Measurements from ENCODE around the gene TRABD2B.

The TRABD2B gene

DNA sequence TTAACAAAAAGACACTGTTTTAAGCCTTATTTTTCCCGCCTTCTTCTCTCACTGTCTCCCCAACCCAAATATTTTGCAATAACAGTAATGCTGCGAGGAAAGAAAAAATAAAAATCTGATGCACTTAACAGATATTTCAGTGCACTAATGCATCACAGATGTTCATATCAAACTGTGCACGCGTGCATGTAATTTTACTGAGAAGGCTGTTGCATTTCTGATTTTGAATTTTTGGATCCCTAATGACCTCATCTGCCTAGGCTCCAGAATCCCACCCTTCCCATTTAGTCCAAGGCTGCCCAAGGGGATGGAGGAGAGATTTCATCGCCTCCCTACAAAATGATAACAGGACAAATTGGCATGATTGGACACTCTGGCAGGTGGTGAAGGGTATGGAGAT lies 5.5 kb downstream of the TRABD2B start:
- no peak for DNase-seq

- no peak for DNase-seq
Observed at GRCh38 chr1:47991187-47991586, 6.0 kb downstream of the TRABD2B start.

- DNase-seq = no peak
Observed at GRCh38 chr1:47990286-47990685, 6.9 kb downstream of the TRABD2B start.

GRCh38 chr1:47987601-47988000 lies 9.6 kb downstream of the TRABD2B start:
- DNase-seq = no peak

GRCh38 chr1:47986761-47987200 lies 10.4 kb downstream of the TRABD2B start:
- peak; percentile 79 for DNase-seq

DNA sequence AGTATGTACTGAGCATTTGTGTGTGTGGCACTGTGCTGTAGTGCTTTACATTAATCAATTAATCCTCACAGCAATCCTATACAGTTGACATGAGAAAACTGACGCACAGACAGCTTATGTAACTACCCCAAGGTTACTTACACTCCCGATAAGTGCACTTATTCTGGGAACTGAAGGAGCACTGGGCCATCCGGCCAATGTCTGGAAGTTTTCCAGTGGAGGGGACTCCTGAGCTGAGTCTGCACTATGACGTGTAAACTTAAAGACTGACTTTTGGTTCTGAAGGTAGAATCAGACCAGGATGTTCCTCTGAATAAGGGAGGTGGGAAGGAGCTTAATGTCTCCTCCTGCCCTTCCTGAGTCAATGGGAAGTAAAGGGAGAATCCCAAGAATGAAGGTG lies 12.2 kb downstream of the TRABD2B start:
- no peak for DNase-seq

- no peak for DNase-seq
Observed at GRCh38 chr1:47984175-47984789, 12.9 kb downstream of the TRABD2B start.

DNA sequence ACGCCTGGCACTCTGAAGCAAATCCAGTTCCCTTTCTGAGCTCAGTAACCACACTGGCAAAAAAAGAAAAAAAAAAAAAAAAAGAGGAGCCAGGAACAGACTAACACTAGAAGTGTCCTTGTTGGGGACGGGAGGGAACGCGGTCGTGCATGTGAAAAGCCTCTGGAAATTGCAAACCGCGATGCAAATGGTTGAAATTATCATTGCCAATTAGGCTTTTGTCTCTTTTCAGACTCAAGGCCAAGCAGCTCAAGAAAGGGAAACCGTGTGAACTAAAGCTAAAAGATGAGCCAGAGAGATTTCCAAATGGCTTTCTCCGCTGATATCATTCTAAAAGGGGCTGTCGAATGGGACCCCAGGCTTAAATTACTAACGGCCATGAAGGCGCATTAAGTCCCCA lies 13.5 kb downstream of the TRABD2B start:
- DNase-seq = no peak

GRCh38 chr1:47981667-47982350 lies 15.4 kb downstream of the TRABD2B start:
- DNase-seq = no peak

GRCh38 chr1:47980501-47980900 lies 16.7 kb downstream of the TRABD2B start:
- DNase-seq = no peak

DNA sequence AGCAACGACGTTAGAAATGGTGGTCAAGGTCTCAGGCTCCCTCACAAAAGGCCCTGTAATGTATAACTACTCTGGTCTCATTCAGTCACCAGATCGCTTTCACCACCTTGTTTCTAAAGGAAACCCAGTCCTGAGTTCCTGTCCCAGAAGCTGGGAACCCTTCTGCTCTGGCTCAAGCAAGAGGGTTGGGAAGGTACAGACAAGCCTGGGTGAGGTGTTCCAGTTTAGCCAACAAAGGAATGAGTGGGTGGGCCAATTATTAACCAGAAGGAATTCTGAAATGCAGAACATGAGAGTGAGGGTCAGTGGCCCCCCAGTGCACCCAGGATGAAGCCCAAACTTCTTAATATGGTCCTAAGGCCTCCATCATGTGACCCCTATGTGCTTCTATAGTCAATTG lies 17.5 kb downstream of the TRABD2B start:
- DNase-seq = no peak

DNA sequence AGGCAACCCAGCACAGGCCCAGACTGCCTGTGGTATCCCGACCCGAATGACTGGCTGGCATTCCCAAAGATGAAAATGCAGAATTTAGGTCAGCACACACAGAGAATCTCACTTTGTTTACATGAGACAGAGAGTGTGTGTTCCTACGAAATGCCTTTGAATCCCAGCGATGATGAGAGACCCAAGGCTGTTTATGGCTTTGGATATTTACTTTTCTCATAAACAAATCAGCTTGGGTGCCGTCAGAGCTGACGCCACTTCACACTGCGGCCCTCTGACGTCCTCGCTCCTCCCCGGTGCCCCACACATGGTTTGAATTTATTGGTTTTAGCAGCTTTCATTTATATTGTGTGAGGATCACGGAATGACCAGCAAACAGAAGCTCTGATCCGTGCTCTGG lies 18.7 kb downstream of the TRABD2B start:
- DNase-seq = no peak

DNA sequence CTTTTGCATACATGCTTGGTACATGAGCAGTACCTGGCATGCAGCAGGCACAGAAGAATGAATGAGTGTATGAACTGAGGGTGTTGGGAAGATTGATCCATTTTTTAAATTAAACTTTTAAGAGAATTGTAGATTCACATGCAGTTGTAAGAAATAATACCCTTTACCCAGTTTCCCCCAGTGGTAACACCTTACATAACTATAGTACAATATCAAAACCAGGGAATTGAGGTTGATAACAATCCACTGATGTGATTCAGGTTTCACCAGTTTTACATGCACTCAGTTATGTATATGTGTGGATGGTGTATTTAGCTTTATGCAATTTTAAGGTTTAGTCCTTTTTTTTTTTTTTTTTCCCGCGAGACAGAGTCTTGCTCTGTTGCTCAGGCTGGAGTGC lies 20.5 kb downstream of the TRABD2B start:
- DNase-seq = no peak

- DNase-seq = no peak
Observed at GRCh38 chr1:47976267-47976666, 20.9 kb downstream of the TRABD2B start.

- no peak for DNase-seq
Observed at GRCh38 chr1:47975302-47975921, 21.8 kb downstream of the TRABD2B start.

DNA sequence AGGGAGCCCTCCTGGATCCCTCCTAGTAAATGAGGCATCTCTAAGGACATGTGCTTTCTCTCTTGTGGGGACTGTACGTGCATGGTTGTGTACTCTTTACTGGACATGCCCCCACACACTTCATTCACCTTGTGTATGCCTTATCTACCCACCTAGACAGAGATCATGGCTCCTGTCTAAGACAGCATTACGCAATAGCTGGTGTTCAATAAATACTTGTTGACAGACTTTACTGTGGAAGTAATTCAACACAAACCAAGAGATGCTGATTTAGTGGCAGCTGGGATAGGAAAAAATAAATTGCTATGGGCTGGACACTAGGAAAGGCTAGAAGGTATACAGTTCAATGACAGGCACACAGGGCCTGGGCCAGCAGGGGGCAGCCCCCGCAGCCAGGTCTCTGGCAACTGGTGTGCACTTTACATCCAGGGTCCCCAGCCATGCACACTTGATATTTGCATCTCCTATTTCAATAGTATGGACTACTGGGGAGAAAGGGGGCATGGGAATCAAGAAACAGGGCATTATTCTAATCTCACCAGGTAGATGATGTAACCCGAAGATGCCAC lies 24.2 kb downstream of the TRABD2B start:
- DNase-seq = no peak

- DNase-seq = no peak
Observed at GRCh38 chr1:47971385-47972160, 25.6 kb downstream of the TRABD2B start.

- DNase-seq = no peak
Observed at GRCh38 chr1:47970882-47971281, 26.3 kb downstream of the TRABD2B start.

DNA sequence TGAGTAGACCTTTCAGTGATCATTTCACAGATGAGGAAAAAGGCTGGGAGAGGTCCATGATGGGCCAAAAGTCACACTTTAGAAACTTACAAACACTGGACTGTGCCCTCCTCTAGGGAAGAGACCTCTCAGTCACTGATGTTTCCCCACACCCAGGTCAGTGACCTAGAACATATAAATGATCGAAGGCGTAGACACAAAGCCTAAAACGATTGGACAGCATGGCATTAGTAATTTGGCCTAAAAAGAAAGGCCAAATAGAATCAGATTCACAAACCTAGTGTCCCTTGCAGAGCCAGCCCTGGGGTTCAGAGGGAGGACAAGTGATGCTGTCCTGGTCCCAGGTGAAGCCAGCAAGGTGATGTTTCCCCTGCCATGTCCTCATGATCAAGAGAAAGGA lies 27.7 kb downstream of the TRABD2B start:
- DNase-seq = no peak

- no peak for DNase-seq
Observed at GRCh38 chr1:47968556-47968888, 28.7 kb downstream of the TRABD2B start.

- no peak for DNase-seq
Observed at GRCh38 chr1:47967864-47968555, 29.2 kb downstream of the TRABD2B start.

DNA sequence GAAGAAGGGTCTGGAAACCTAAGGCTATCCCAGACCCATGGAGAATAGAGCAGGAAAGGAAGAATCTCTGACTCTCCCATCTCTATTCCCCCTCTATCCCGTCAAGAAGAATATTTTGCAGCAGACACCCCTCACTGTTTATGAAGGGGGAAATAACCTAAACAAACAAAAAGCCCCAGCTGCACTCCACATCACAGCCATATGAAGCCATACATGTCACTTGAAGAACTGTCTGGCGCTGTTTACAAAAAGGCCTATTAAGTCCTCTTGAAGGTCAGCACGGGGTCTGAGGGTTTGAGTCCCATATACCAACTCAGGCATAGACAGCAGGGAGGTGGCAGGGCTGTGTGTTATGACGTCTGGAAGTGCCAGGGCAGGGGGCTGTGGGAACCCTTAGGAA lies 31.4 kb downstream of the TRABD2B start:
- DNase-seq = no peak

DNA sequence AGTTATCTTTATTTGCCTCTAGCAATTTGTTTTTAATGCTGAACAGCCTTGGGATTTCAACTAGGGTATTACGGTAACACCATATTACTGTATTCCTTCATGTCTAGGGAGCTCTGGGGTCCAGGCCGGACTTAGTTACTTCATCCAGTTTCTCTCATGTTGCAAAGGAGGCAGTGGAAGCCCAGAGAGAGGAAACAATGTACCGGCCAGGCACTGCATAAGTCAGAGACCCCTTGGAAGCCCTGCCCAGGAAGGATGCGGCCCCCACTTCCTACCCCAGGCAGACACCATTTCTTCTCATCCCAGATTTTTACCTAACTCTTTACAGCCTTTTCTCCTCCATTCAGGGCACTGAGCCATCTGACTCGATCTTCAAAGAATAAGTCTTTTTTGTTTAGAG lies 32.5 kb downstream of the TRABD2B start:
- no peak for DNase-seq

Data from femur (tissue), 1 donor.